Measurements from ENCODE around the gene CALHM3.

GRCh38 chr10:103445767-103446567 lies 33.1 kb downstream of the CALHM3 start:
- TF ChIP-seq CTCF (conservative IDR thresholded peaks at IDR 0.05; ENCODE audit: low read depth, low read length) (no peak), EZH2phosphoT487 (IDR thresholded peaks at IDR 0.05; ENCODE audit: borderline replicate concordance, low read length) (no peak), EZH2 (IDR thresholded peaks at IDR 0.05; ENCODE audit: low read length, unreplicated experiment) (no peak)

All from PC-3 (cell line).